Gastrocnemius medialis (tissue), 4 donors: ENCODE measurements around the gene TNNI3K.

Experiments
- POLR2A ChIP-seq, 2 donors: fragments of 450-650 bp; IDR thresholded peaks; one replicate each; pipeline ENCODE4 v1.6.1; 2017; ENCODE audit warnings: antibody characterized with exemption in 2 of 2, mild to moderate bottlenecking in 2 of 2, moderate library complexity in 2 of 2
- TF ChIP-seq, protein P1 (sequence below), 5 experiments: fragments of 450-650 bp in 3 of 5; fragments of 200-600 bp in 2 of 5; sonication (generic) in 2 of 5; IDR thresholded peaks in 4 of 5; conservative IDR thresholded peaks in 1 of 5; 1 replicate in 4 of 5; 2 replicates in 1 of 5; pipeline ENCODE4 v1.5.1; 2016 to 2019; ENCODE audit warnings: antibody characterized with exemption in 5 of 5, mild to moderate bottlenecking in 3 of 5, moderate library complexity in 3 of 5

DNA sequence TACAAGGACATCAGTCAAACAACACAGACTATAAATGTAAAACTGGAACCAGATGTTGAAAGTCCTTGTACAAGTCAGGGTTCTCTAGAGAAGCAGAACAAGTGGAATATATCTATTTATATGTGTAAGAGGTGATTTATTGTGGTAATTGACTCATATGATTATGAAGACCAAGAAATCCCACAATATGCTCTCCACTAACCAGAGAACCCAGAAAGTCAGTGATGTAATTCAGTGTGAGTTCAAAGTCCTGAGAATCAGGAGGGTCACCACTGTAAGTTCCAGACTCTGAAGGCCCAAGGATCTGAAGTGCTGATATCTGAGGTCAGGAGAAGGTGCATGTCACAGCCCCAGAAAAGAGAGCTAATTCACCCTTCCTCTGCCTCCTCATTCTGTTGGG lies 220.2 kb downstream of the TNNI3K start:
- TF ChIP-seq, protein P1, sequence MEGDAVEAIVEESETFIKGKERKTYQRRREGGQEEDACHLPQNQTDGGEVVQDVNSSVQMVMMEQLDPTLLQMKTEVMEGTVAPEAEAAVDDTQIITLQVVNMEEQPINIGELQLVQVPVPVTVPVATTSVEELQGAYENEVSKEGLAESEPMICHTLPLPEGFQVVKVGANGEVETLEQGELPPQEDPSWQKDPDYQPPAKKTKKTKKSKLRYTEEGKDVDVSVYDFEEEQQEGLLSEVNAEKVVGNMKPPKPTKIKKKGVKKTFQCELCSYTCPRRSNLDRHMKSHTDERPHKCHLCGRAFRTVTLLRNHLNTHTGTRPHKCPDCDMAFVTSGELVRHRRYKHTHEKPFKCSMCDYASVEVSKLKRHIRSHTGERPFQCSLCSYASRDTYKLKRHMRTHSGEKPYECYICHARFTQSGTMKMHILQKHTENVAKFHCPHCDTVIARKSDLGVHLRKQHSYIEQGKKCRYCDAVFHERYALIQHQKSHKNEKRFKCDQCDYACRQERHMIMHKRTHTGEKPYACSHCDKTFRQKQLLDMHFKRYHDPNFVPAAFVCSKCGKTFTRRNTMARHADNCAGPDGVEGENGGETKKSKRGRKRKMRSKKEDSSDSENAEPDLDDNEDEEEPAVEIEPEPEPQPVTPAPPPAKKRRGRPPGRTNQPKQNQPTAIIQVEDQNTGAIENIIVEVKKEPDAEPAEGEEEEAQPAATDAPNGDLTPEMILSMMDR (IDR thresholded peaks at IDR 0.05 in 4 of 5, conservative IDR thresholded peaks at IDR 0.05 in 1 of 5) = no peak
- TF ChIP-seq POLR2A (IDR thresholded peaks at IDR 0.05) = no peak
